Endodermal cell (in vitro differentiated cells): Measurements from ENCODE around the gene PPT1. TPM values are rescaled to one million over a fixed set of nuclear protein-coding genes. Genes with fewer than 3 reads are reported as not detected.

ENCODE experiments used
- DNase-seq: peaks from one replicate; pipeline ENCODE4 v3.0.0-alpha.2; 2017
- H3K27ac ChIP-seq: 2 replicates; pipeline ENCODE4 v1.5.1; 2013; ENCODE audit warnings: mild to moderate bottlenecking, low read depth, low read length, moderate library complexity
- H3K27me3 ChIP-seq: 2 replicates; pipeline ENCODE4 v1.6.1; 2013; ENCODE audit warnings: mild to moderate bottlenecking, low read length, moderate library complexity; ENCODE audit not compliant: insufficient read depth, control insufficient read depth, poor library complexity, severe bottlenecking
- H3K36me3 ChIP-seq: 2 replicates; pipeline ENCODE4 v1.7.0; 2013; ENCODE audit warnings: mild to moderate bottlenecking, low read length, moderate library complexity; ENCODE audit not compliant: control insufficient read depth, insufficient read depth
- H3K4me1 ChIP-seq: one replicate; pipeline ENCODE4 v1.7.0; 2013; ENCODE audit warnings: low read length; ENCODE audit not compliant: control insufficient read depth, insufficient read depth
- H3K4me3 ChIP-seq: 2 replicates; pipeline ENCODE4 v1.5.1; 2013; ENCODE audit warnings: mild to moderate bottlenecking, low read length, moderate library complexity
- H3K9ac ChIP-seq: 2 replicates; pipeline ENCODE4 v1.6.1; 2013; ENCODE audit warnings: mild to moderate bottlenecking, low read length, moderate library complexity; ENCODE audit not compliant: poor library complexity, severe bottlenecking; ENCODE audit errors: extremely low read depth
- H3K9me3 ChIP-seq: 2 replicates; pipeline ENCODE4 v1.6.1; 2013; ENCODE audit warnings: mild to moderate bottlenecking, low read length, moderate library complexity; ENCODE audit not compliant: control insufficient read depth
- H3K27ac Mint-ChIP-seq: 2 replicates; pipeline ENCODE4 v1.8.0; 2020; ENCODE audit warnings: mixed read lengths
- H3K27me3 Mint-ChIP-seq: 2 replicates; pipeline ENCODE4 v1.8.0; 2021; ENCODE audit warnings: mild to moderate bottlenecking, mixed read lengths; ENCODE audit not compliant: insufficient read depth
- H3K36me3 Mint-ChIP-seq: 2 replicates; pipeline ENCODE4 v1.8.0; 2020; ENCODE audit warnings: low read depth, mixed read lengths
- H3K4me1 Mint-ChIP-seq: 2 replicates; pipeline ENCODE4 v1.8.0; 2020; ENCODE audit warnings: mixed read lengths
- H3K4me3 Mint-ChIP-seq: 2 replicates; pipeline ENCODE4 v1.8.0; 2020; ENCODE audit warnings: mild to moderate bottlenecking, moderate library complexity, mixed read lengths
- H3K9me3 Mint-ChIP-seq: 2 replicates; pipeline ENCODE4 v1.8.0; 2020; ENCODE audit warnings: mild to moderate bottlenecking, mixed read lengths
- CTCF ChIP-seq: fragments of 200-600 bp; sonication (generic); conservative IDR thresholded peaks from 2 replicates; pipeline ENCODE4 v1.5.0; 2021; ENCODE audit warnings: antibody characterized with exemption, mild to moderate bottlenecking
- WGBS, 2 experiments: methylation state at CpG; one replicate each; pipeline versions ENCODE4 v1.1.5 to v1.1.7; 2013; ENCODE audit warnings: missing lambda C conversion rate in 2 of 2, mixed read lengths in 1 of 2; ENCODE audit not compliant: insufficient coverage in 1 of 2, insufficient read length in 1 of 2; 5-methylcytosine and 5-hydroxymethylcytosine counted together
- total RNA-seq, 2 donors: library from RNA; stranded (reverse); fragmentation: NEBNext Ultra II Directional in 1 of 2; extraction: Animal tissue kit (Norgen Biotek cat#: 25700) in 1 of 2; gene quantifications; 2 replicates in 1 of 2; 3 replicates in 1 of 2; pipeline ENCODE4 v1.2.1, GENCODE V29; 2021

The PPT1 gene
- total RNA-seq, 2 donors from 2014 or later: 85.7 to 111 TPM

- Histone ChIP-seq H3K9me3 (no peaks in the 10 kb centered on the region), H3K4me1 (no peaks in the 10 kb centered on the region), H3K27ac (no peak overlapping the region), H3K36me3 (no peaks in the 10 kb centered on the region), H3K27me3 (no peaks in the 10 kb centered on the region), H3K9ac (no peak overlapping the region), H3K4me3 (no peak overlapping the region)
- no peak for DNase-seq
- WGBS, 2 experiments: 82 to 100% methylated on average over 1 to 2 of the region's 2 CpGs
- peaks cover 4% of the 10 kb centered on the region for H3K36me3 Mint-ChIP-seq
- no peak overlapping the region for H3K4me3 Mint-ChIP-seq
- peaks cover 17% of the 10 kb centered on the region for H3K9me3 Mint-ChIP-seq
- TF ChIP-seq CTCF: no peak
- H3K4me1 Mint-ChIP-seq: no peaks in the 10 kb centered on the region
- H3K27me3 Mint-ChIP-seq: peaks cover 13% of the 10 kb centered on the region
- no peak overlapping the region for H3K27ac Mint-ChIP-seq
Observed at GRCh38 chr1:40024671-40025070, 72.4 kb downstream of the PPT1 start.

GRCh38 chr1:40023379-40023944 is 73.6 kb downstream of the PPT1 start:
- no peaks in the 10 kb centered on the region for H3K9me3 ChIP-seq
- peaks cover 4% of the 10 kb centered on the region for H3K36me3 Mint-ChIP-seq
- no peak overlapping the region for H3K4me3 Mint-ChIP-seq
- H3K27me3 ChIP-seq: no peaks in the 10 kb centered on the region
- H3K27ac ChIP-seq: no peak overlapping the region
- H3K9ac ChIP-seq: no peak overlapping the region
- no peak overlapping the region for H3K27ac Mint-ChIP-seq
- no peak overlapping the region for H3K4me3 ChIP-seq
- H3K27me3 Mint-ChIP-seq: peaks cover 13% of the 10 kb centered on the region
- no peaks in the 10 kb centered on the region for H3K4me1 ChIP-seq
- no peaks in the 10 kb centered on the region for H3K4me1 Mint-ChIP-seq
- H3K9me3 Mint-ChIP-seq: peaks cover 17% of the 10 kb centered on the region
- 83 to 100% methylated on average over 4 of the region's 4 CpGs for WGBS, 2 experiments
- no peak for DNase-seq
- TF ChIP-seq CTCF: no peak
- no peaks in the 10 kb centered on the region for H3K36me3 ChIP-seq

Other genes with a start within 250 kb of the PPT1 start
- 10 to 100 TPM; 26.2 to 35.1 TPM for gene TRIT1, start 213.7 kb downstream of the PPT1 start, total RNA-seq
- gene MYCL, start 195.3 kb downstream of the PPT1 start, total RNA-seq: 10 to 100 TPM; 35.0 to 39.5 TPM
- gene MFSD2A, start 142.1 kb downstream of the PPT1 start, total RNA-seq: 1 to 10 TPM; 6.3 to 8.5 TPM
- gene CAP1, start 56.5 kb downstream of the PPT1 start, total RNA-seq: 100 to 1,000 TPM; 260 to 287 TPM
- gene RLF, start 64.1 kb upstream of the PPT1 start, total RNA-seq: 10 to 100 TPM; 18.8 to 23.3 TPM
- not detected for gene TMCO2, start 150.7 kb upstream of the PPT1 start, total RNA-seq
- 10 to 100 TPM; 41.4 to 42.4 TPM for gene ZMPSTE24, start 161.0 kb upstream of the PPT1 start, total RNA-seq
- 100 to 1,000 TPM; 295 to 470 TPM for gene COL9A2, start 220.0 kb upstream of the PPT1 start, total RNA-seq